HCT116 (cell line): ENCODE data around the gene ENTR1.

Source experiments
- CTCF ChIP-seq, 3 experiments: fragments of 200-600 bp in 1 of 3; sonication (generic) in 1 of 3; IDR thresholded peaks in 2 of 3; conservative IDR thresholded peaks in 1 of 3; 2 replicates each; pipeline ENCODE4 v1.5.1; 2012 to 2017; ENCODE audit warnings: low read depth in 2 of 3, low read length in 2 of 3, antibody characterized with exemption in 1 of 3, borderline replicate concordance in 1 of 3, control low read depth in 1 of 3, mild to moderate bottlenecking in 1 of 3, mixed read lengths in 1 of 3, mixed run types in 1 of 3, moderate library complexity in 1 of 3; ENCODE audit not compliant: insufficient read depth in 1 of 3
- ELF1 ChIP-seq: IDR thresholded peaks from 2 replicates; pipeline ENCODE4 v1.6.1; 2012; ENCODE audit warnings: low read depth, borderline replicate concordance
- RAD21 ChIP-seq: IDR thresholded peaks from 2 replicates; pipeline ENCODE4 v1.6.1; 2012; ENCODE audit warnings: low read depth, mild to moderate bottlenecking
- REST ChIP-seq: IDR thresholded peaks from 2 replicates; pipeline ENCODE4 v1.6.1; 2012; ENCODE audit warnings: low read depth
- SIN3A ChIP-seq: IDR thresholded peaks from 2 replicates; pipeline ENCODE4 v1.6.1; 2012; ENCODE audit warnings: low read depth
- ZBTB33 ChIP-seq: IDR thresholded peaks from 2 replicates; pipeline ENCODE4 v1.6.1; 2011; ENCODE audit warnings: mild to moderate bottlenecking, low read length, moderate library complexity; ENCODE audit not compliant: insufficient replicate concordance; ENCODE audit errors: extremely low read depth
- TF ChIP-seq, protein P1 (sequence below): IDR thresholded peaks from 2 replicates; pipeline ENCODE4 v1.6.1; 2012

DNA sequence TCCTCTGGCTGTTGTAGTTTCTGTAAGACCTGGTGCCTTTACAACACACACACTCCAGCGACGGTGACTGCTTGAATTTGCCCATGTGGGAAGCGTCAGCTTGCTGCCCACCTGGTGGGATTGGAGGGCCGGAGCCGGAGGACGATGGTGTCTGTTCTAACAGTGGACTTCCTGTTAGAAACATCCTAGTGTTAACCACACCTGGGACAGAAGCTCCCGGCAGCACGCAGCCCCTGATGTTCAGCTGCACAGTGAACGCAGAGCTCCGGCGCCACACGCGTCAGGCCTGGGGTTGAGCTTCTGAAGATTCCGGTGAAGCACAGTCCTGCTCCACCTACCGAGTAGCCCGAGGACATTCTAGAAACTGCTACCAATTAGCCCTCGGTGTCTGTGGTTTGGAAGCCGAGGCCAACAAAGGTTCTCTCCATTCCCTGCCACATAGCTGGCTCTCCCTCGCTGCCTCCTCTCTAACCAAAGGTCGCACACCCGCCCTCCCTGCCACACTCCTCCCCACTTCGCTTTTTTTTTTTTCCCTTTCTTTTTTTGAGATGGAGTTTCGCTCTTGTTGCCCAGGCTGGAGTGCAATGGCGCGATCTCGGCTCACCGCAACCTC is 14.4 kb upstream of the ENTR1 start:
- TF ChIP-seq ELF1 (no peak), SIN3A (no peak), RAD21 (no peak), ZBTB33 (no peak), CTCF (IDR thresholded peaks at IDR 0.05 in 2 of 3, conservative IDR thresholded peaks at IDR 0.05 in 1 of 3; ENCODE audit: borderline replicate concordance in 1 of 3, insufficient read depth in 1 of 3, low read depth in 2 of 3, low read length in 2 of 3) (no peak), REST (no peak)
- TF ChIP-seq, protein P1, sequence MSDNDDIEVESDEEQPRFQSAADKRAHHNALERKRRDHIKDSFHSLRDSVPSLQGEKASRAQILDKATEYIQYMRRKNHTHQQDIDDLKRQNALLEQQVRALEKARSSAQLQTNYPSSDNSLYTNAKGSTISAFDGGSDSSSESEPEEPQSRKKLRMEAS, result no peak
